Suprapubic skin (tissue), 4 donors: ENCODE measurements around the gene ACOT12.

Experiments
- CTCF ChIP-seq, 2 donors: fragments of 200-600 bp in 1 of 2; fragments of 450-650 bp in 1 of 2; sonication (generic) in 1 of 2; IDR thresholded peaks; one replicate each; pipeline ENCODE4 v1.5.1; 2016 to 2019; ENCODE audit warnings: antibody characterized with exemption in 2 of 2, mild to moderate bottlenecking in 1 of 2, moderate library complexity in 1 of 2
- EP300 ChIP-seq: sonication (generic); formaldehyde crosslinking; IDR thresholded peaks from one replicate; pipeline ENCODE4 v1.6.1; 2017; ENCODE audit warnings: antibody characterized with exemption
- POLR2A ChIP-seq, 2 donors: fragments of 450-650 bp; IDR thresholded peaks; one replicate each; pipeline ENCODE4 v1.6.1; 2017; ENCODE audit warnings: antibody characterized with exemption in 2 of 2, mild to moderate bottlenecking in 2 of 2, moderate library complexity in 2 of 2
- POLR2AphosphoS5 ChIP-seq, 3 donors: sonication (generic); formaldehyde crosslinking; IDR thresholded peaks; one replicate each; pipeline ENCODE4 v1.6.1; 2017; ENCODE audit warnings: antibody characterized with exemption in 3 of 3

- TF ChIP-seq POLR2AphosphoS5 (IDR thresholded peaks at IDR 0.05) (no peak), CTCF (IDR thresholded peaks at IDR 0.05) (no peak), EP300 (no peak), POLR2A (IDR thresholded peaks at IDR 0.05) (no peak)
Observed at GRCh38 chr5:81326554-81326953, 67.4 kb downstream of the ACOT12 start.
